ENCODE results near the gene SCN8A.
"Not testable (repeated sequence)": the region's sequence is repeated elsewhere in the genome, so short reads cannot be mapped to it uniquely, and the experiment has no call there.

Gene SCN8A

DNA sequence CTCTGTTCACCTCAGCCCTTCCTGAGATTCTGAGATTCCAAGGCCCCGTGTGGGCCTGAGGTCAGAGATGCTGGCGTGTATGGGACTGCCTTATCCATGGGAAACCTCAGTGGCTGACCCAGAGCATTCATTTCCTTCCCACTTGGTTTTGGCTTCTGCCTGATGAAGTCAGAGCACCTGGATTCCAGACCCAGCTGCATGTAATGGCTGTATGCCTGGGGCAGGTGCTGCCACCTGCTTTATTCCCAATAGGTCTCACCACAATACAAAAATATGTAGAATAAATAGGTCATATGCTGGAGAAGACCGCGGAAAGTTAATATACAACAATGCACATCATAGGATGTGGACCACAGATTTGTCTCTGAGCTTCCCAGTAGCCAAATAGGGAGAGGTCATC lies 231.9 kb downstream of the SCN8A start:
- H3K4me3 Mint-ChIP-seq: peak overlapping the region; percentile 73
- no peaks in the 10 kb centered on the region for H3K27me3 Mint-ChIP-seq
- H3K27ac Mint-ChIP-seq: peak overlapping the region; percentile 34
- H3K36me3 Mint-ChIP-seq: no peaks in the 10 kb centered on the region
- H3K9me3 Mint-ChIP-seq (ENCODE audit: low read depth): no peaks in the 10 kb centered on the region
- H3K4me1 Mint-ChIP-seq (ENCODE audit: low read depth): peaks cover 32% of the 10 kb centered on the region

DNA sequence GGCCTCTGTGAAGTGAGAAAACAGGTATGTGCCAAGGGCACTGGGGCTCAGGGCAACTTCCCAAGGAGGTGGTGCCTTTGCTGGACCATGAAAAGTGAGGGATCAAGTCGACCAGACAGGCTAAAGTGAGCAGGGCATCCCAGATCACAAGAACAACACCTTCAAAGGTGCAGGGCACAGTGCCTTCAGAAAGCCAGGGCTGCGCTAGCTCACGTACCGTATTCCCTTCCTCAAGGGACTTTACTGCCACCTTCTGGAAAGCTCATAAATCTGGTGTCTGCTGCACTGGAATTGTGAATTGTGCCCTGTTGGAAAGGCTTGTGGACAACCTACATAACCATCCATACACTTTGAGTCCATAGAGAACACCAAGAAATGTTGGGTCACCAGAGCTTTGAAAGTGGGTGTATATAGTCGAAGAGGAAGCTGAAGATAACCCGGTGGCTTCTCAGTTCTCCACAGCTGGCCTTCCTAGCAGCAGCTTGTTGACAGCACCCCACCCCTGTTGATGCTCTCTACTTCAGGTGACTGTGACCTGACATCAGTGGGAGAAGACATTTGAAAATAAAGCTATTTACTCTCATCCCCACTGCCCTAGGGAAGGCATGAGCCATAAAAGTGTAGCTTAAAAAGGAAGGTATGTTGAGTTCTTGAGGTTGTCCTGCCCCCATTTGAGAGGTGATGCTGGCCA lies 233.0 kb downstream of the SCN8A start:
- Mint-ChIP-seq H3K4me3 (peak overlapping the region; percentile 36), H3K4me1 (ENCODE audit: low read depth) (peaks cover 40% of the 10 kb centered on the region), H3K27ac (no peak overlapping the region), H3K9me3 (ENCODE audit: low read depth) (no peaks in the 10 kb centered on the region), H3K27me3 (no peaks in the 10 kb centered on the region), H3K36me3 (no peaks in the 10 kb centered on the region)

DNA sequence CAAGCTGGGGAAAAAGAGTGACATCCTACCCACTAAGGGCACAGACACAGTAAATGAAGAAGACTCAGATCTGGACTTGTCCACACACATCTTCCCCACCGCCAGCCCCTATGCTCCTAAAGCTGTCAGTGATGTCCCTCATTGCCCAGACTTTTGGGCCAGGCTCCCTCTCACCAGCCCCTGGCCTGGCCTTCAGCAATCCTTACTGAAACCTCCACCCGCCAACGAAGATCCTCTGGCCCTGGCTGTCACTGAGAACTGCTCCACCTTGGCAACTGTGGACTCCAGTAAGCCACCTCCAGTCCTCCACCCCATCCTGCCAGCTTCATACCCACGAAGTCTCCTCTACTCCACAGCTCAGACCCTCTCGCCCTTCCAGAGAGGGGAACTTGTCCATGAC lies 234.2 kb downstream of the SCN8A start:
- H3K27ac Mint-ChIP-seq: no peak overlapping the region
- H3K36me3 Mint-ChIP-seq: no peaks in the 10 kb centered on the region
- peaks cover 33% of the 10 kb centered on the region for H3K4me1 Mint-ChIP-seq (ENCODE audit: low read depth)
- H3K27me3 Mint-ChIP-seq: no peaks in the 10 kb centered on the region
- no peak overlapping the region for H3K4me3 Mint-ChIP-seq
- no peaks in the 10 kb centered on the region for H3K9me3 Mint-ChIP-seq (ENCODE audit: low read depth)

DNA sequence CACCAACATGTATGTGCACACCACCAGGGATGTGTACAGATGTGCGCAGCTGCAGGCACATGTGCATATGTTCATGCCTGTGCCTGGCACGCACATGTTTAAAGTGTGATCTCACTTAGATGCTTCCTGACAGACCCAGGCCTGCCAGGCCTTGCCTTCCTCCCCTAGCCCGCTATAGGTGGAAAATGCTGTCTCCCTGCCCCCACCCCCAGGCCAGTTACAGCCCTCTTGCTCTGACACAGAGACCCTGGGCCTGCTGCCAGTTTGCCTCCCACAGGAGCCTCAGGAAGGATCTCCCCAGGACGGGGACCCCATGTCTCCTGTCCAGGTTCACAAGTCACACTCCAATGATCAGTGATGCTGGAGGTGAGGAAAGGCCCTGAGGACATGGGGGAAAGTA lies 235.8 kb downstream of the SCN8A start:
- Mint-ChIP-seq H3K27ac (peak overlapping the region; percentile 10), H3K9me3 (ENCODE audit: low read depth) (no peaks in the 10 kb centered on the region), H3K4me3 (no peak overlapping the region)

DNA sequence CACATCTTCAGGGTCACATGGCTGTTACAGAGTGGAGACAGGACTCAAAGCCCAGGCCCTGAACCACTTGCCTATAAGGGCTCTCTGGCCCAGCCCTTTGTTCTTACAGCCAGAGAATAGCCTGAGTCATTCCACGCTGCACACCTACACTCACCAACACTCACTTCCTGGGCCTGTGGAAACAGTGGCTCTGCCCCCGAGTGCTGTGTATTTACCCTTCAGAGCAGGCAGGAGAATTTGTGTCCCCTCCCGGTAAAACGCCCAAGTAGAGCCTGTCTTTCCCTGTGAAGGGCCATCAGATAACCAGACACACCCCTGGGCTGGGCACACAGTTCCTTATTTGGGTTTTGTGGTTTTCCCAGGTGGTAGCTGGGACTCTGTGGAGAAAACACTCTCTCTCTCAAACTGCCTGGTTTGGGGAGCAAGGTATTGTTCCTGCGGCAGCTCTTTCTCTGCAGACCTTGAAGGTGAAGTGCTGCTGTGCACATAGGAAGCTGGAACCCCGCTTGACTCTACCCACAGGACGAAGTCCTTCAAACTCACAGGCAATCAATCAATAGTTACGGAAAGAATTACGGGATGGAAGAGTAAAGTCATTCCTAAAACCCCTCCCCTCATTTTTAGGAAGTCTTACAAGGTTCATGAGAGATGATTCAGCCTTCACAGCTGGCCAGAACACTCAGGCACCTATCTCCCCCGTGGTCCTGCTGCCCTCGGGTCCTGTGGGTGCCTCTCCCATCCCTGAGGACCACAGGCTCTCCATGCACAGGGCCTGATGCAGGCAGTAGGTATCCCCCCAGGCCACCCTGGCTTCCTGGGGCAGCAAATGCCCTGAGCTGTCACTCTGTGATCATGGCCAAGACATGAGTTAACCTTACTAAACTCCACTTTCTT lies 237.1 kb downstream of the SCN8A start:
- Mint-ChIP-seq H3K27me3 (peaks cover 11% of the 10 kb centered on the region), H3K36me3 (no peaks in the 10 kb centered on the region), H3K27ac (peak overlapping the region; percentile 86), H3K4me1 (ENCODE audit: low read depth) (peaks cover 37% of the 10 kb centered on the region), H3K9me3 (ENCODE audit: low read depth) (no peaks in the 10 kb centered on the region), H3K4me3 (peak overlapping the region; percentile 30)

More for the DNA sequence above, 235.8 kb downstream of the SCN8A start:
- H3K36me3 Mint-ChIP-seq: no peaks in the 10 kb centered on the region
- H3K27me3 Mint-ChIP-seq: peaks cover 4% of the 10 kb centered on the region
- H3K4me1 Mint-ChIP-seq (ENCODE audit: low read depth): peaks cover 33% of the 10 kb centered on the region

DNA sequence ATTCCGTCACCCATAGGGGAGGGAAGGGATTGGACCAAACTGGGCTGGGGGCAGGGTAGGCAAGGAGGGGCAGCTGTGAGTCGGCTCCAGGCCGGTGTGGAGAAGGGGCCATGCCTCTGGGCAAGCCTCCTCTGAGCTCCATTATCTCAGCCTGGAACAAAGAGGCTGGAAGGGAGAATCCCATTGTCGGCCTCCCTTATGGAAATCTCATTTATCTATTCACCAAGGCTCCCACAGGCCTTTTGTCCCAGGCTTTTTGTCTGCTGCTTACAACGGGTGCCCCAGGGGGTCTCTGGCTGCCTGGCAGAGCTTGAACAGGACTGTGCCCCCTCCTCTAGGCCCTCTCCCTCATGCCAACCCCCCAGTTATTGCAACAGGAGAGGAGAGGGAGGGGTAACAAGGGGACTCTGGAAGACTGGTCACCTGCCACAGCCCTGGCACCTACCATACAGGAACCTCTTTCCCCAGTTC lies 238.0 kb downstream of the SCN8A start:
- no peak overlapping the region for H3K27ac Mint-ChIP-seq
- peaks cover 16% of the 10 kb centered on the region for H3K27me3 Mint-ChIP-seq
- no peaks in the 10 kb centered on the region for H3K36me3 Mint-ChIP-seq
- H3K9me3 Mint-ChIP-seq (ENCODE audit: low read depth): no peaks in the 10 kb centered on the region
- H3K4me3 Mint-ChIP-seq: no peak overlapping the region
- peaks cover 32% of the 10 kb centered on the region for H3K4me1 Mint-ChIP-seq (ENCODE audit: low read depth)

DNA sequence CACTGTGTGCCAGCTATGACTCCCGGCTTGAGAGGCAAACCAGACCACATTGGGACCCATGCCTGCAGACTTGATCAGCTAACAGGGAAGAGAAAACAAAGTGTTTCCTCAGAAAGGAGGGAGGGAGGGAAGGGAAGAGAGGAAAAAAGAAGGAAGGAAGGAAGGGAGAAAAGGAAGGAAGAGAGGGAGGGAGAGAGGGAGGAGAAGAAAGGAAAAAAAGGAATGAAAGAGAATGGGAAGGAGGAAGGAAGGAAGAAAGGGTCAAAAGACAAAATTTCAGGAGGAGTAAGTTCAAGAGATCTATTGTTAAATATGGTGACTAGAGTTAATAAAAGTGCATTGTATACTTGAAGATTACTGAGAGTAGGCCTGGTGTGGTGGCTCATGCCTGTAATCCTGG lies 238.6 kb downstream of the SCN8A start:
- H3K27me3 Mint-ChIP-seq: peaks cover 16% of the 10 kb centered on the region
- peaks cover 30% of the 10 kb centered on the region for H3K4me1 Mint-ChIP-seq (ENCODE audit: low read depth)
- H3K36me3 Mint-ChIP-seq: no peaks in the 10 kb centered on the region
- H3K27ac Mint-ChIP-seq: no peak overlapping the region
- no peak overlapping the region for H3K4me3 Mint-ChIP-seq
- H3K9me3 Mint-ChIP-seq (ENCODE audit: low read depth): no peaks in the 10 kb centered on the region

DNA sequence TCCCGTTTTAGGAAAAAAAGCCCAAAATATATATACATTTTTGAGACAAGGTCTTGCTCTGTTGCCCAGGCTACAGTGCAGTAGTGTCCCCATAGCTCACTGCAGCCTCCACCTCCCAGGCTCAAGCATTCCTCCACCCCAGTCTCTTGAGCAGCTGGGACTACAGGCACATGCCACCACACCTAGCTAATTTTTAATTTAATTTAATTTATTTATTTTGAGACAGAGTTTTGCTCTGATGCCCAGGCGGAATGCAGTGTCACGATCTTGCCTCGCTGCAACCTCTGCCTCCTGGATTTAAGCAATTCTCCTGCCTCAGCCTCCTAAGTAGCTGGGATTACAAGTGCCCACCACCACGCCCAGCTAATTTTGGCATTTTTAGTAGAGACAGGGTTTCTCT lies 240.8 kb downstream of the SCN8A start:
- Mint-ChIP-seq H3K27me3 (peaks cover 16% of the 10 kb centered on the region), H3K4me1 (ENCODE audit: low read depth) (peaks cover 30% of the 10 kb centered on the region)
- H3K4me3 Mint-ChIP-seq; H3K27ac Mint-ChIP-seq; H3K9me3 Mint-ChIP-seq (ENCODE audit: low read depth); H3K36me3 Mint-ChIP-seq: not testable (repeated sequence)

DNA sequence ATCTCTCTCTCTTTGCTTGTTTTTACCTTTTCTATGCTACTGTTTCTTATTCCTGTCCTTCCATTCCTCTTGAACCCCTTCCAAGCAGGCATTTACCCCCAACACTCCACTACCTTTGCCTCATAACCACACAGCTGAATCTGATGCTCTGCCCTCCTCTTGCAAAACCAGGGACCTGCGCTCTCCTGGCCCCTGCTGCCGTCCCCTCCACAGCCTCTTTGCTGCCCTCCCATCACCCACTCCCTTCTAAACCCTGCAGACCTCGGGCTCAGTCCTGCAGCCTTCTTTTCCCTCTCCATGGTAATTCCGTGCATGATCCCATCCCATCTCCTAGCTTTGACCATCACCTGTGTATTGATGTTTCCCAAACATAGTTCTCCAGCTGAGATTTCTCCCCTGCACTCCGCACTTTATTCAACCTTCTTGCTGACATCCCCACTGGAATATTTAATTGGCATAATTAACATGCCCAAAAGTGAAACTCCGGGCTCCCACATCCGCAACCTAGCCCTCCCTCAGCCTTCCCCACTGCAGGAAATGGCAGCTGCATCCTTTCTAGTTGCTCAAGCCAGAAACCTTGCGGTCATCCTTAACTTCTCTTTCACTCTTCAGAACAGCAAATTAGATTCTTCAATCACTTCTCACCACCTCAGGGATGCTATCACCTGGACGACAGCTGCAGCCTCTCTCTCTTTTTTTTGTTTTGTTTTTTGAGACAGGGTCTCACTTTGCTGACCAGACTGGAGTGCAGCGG lies 241.5 kb downstream of the SCN8A start:
- Mint-ChIP-seq H3K4me1 (ENCODE audit: low read depth) (peaks cover 25% of the 10 kb centered on the region), H3K27me3 (peaks cover 16% of the 10 kb centered on the region), H3K27ac (no peak overlapping the region), H3K4me3 (peak overlapping the region; percentile 38), H3K36me3 (no peaks in the 10 kb centered on the region), H3K9me3 (ENCODE audit: low read depth) (no peaks in the 10 kb centered on the region)

DNA sequence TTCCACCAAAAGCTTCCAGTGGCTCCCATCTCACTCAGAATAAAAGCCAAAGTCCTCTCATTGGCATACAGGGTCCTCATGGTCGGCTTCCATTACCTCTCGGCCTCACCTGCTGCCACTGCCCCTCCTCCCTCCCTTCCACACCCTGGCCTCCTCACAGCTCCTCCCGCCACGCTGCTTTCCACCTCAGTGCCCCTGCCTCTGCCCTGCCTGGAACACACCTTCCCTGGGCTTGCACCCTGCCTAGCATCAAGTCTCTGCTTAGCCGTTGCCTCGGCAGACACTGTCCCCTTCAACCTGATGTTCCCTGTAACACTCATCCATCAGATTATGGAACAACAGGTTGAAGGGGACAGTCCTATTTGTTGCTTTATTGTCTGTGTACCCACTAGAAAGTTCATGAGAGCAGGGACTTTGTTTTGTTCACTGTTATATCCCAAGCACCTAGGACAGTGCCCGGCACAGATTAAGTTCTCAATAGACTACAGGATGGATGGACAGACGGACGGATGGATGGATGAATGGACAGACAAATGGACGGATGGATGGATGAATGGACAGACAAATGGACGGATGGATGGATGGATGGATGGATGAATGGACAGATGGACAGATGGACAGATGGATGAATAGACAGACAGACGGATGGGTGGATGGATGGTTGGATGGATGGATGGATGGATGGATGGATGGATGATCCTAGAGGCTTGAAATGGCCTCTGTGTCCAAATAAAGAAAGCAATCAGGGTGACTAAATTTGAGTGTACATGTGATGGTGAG lies 242.6 kb downstream of the SCN8A start:
- Mint-ChIP-seq H3K36me3 (no peaks in the 10 kb centered on the region), H3K27ac (no peak overlapping the region), H3K9me3 (ENCODE audit: low read depth) (no peaks in the 10 kb centered on the region), H3K4me1 (ENCODE audit: low read depth) (peaks cover 14% of the 10 kb centered on the region), H3K27me3 (peaks cover 16% of the 10 kb centered on the region), H3K4me3 (no peak overlapping the region)

DNA sequence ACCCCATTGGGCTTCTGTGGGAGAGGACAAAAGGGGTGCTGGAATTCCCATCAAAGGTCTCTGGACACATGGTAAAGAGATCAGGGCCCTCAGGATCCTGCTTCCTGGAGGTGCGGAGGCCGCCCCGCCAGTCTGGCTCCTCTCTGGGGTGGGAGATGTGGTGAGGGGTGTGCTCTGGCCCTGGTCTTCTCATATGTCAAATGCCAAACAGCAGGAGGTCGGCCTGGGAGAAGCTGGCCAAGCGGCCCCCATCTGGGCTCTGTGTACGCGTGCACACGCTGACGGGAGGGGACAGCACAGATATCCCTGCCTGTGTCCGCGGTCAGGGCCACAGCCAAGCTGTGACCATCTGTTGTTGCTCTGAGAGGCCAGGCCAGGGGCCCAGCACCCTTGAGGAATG lies 243.4 kb downstream of the SCN8A start:
- Mint-ChIP-seq H3K4me1 (ENCODE audit: low read depth) (peaks cover 12% of the 10 kb centered on the region), H3K9me3 (ENCODE audit: low read depth) (no peaks in the 10 kb centered on the region), H3K4me3 (no peak overlapping the region), H3K27ac (no peak overlapping the region), H3K36me3 (no peaks in the 10 kb centered on the region), H3K27me3 (peaks cover 16% of the 10 kb centered on the region)

DNA sequence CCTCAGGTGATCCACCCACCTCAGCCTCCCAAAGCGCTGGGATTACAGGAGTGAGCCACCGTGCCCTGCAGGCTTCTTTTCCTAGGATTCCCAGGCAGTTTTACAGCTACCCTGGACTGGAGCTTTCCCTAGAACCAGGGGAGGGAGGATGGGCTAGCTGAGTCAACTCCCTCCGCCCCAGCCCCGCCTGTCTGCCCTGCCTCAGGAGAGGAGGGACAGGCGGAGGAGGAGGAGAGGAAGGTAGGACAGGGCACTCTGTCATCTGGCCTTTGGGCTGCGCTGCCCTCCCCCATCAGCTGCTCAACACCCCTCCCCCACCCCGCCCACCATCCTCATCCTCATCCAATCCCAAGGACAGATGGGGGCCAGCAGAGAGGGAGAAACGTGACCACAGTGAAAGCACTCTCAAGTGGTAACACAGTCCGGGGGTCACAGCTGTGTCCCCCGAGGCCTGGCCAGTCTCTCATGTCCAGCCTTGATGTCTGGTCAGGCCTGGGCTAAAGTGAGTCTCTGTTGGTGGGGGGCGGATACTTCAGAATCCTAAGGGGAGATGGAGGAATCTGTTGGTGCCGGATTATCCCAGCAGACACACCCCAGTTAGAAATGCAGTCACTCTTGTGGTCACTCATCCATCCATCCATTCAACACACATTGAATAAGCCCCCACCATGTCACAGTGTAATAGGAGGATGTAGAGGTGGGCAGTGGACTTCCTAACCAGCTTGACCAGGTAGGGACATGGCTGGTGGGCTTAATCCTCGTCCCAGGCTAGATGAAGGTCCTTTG lies 245.2 kb downstream of the SCN8A start:
- H3K4me3 Mint-ChIP-seq: no peak overlapping the region
- no peak overlapping the region for H3K27ac Mint-ChIP-seq
- peaks cover 15% of the 10 kb centered on the region for H3K27me3 Mint-ChIP-seq
- peaks cover 12% of the 10 kb centered on the region for H3K4me1 Mint-ChIP-seq (ENCODE audit: low read depth)
- no peaks in the 10 kb centered on the region for H3K9me3 Mint-ChIP-seq (ENCODE audit: low read depth)
- no peaks in the 10 kb centered on the region for H3K36me3 Mint-ChIP-seq

DNA sequence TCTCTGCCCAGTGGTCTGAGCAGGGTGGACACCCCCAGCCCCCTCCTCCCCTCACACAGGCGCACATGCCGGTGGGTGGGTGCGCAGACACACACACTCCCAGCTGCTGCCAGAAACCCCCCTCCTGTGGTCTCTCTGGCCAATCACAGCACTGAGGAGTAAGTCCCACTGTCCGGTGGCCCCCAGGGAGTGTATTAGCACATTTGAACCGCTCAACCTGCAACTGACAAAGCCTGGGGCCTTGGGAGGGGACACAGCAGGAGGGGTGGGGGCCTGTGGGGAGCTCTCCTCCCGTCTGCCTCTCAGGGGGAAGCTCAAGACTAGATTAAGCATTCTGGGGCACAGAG lies 245.8 kb downstream of the SCN8A start:
- peaks cover 15% of the 10 kb centered on the region for H3K27me3 Mint-ChIP-seq

DNA sequence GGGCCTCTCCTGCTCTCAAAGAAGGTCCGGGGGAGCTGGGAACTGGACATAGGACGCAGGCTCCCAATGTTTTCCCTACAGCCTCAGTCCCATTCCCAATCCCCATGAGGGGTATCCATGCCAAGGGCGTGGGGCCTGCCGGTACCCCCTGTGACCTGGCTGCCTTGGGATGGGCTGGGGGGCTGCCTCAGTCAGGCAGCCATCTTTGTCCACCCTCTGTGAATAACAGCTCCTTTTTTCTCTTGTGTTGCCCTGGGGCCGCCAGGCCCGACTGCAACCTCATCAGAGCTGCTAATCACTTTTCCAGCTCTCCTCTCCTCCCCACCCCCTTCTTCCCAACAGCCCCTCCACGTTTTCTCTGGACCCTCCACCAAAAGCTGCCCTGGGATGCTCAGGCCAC lies 246.3 kb downstream of the SCN8A start:
- H3K27me3 Mint-ChIP-seq: peaks cover 15% of the 10 kb centered on the region
- no peak overlapping the region for H3K27ac Mint-ChIP-seq
- H3K4me1 Mint-ChIP-seq (ENCODE audit: low read depth): peaks cover 10% of the 10 kb centered on the region
- no peaks in the 10 kb centered on the region for H3K36me3 Mint-ChIP-seq
- no peaks in the 10 kb centered on the region for H3K9me3 Mint-ChIP-seq (ENCODE audit: low read depth)
- no peak overlapping the region for H3K4me3 Mint-ChIP-seq

More for the DNA sequence above, 245.8 kb downstream of the SCN8A start:
- Mint-ChIP-seq H3K27ac (no peak overlapping the region), H3K4me3 (no peak overlapping the region), H3K4me1 (ENCODE audit: low read depth) (peaks cover 12% of the 10 kb centered on the region), H3K9me3 (ENCODE audit: low read depth) (no peaks in the 10 kb centered on the region), H3K36me3 (no peaks in the 10 kb centered on the region)
